ENCODE data around the gene METTL14. TPM values are rescaled to one million over a fixed set of nuclear protein-coding genes. Genes with fewer than 3 reads are reported as not detected.
A peak's percentile ranks its signal among the peaks of the same experiment; 100 is the strongest.

The METTL14 gene
- total RNA-seq, 1 donor, result 25.3 TPM

GRCh38 chr4:118743867-118744266 is 58.7 kb downstream of the METTL14 start:
- Histone ChIP-seq H3K27ac (ENCODE audit: low read depth, low read length) (peak overlapping the region; percentile 64), H3K4me1 (ENCODE audit: insufficient read depth, low read length) (peaks cover 20% of the 10 kb centered on the region), H3K4me2 (ENCODE audit: insufficient read depth, low read length) (no peak overlapping the region), H3K27me3 (ENCODE audit: insufficient read depth, low read length) (no peaks in the 10 kb centered on the region), H3K36me3 (ENCODE audit: insufficient read depth, low read length) (peaks cover 89% of the 10 kb centered on the region), H2AFZ (ENCODE audit: low read length) (no peak overlapping the region), H3K4me3 (ENCODE audit: insufficient read depth, low read length) (no peak overlapping the region), H3K9me3 (ENCODE audit: low read depth, low read length) (no peaks in the 10 kb centered on the region), H4K20me1 (ENCODE audit: insufficient read depth, low read length) (no peaks in the 10 kb centered on the region), H3K79me2 (ENCODE audit: insufficient read depth, low read length) (peaks cover 45% of the 10 kb centered on the region)
- DNase-seq (ENCODE audit: insufficient read length, low spot score, missing footprints), result no peak
- TF ChIP-seq CTCF (IDR thresholded peaks at IDR 0.05; ENCODE audit: extremely low read depth, low read depth, low read length), result no peak

GRCh38 chr4:118745357-118745756 is 60.2 kb downstream of the METTL14 start:
- Histone ChIP-seq H3K4me1 (ENCODE audit: insufficient read depth, low read length) (peaks cover 20% of the 10 kb centered on the region), H4K20me1 (ENCODE audit: insufficient read depth, low read length) (no peaks in the 10 kb centered on the region), H3K27ac (ENCODE audit: low read depth, low read length) (peak overlapping the region; percentile 40), H2AFZ (ENCODE audit: low read length) (no peak overlapping the region), H3K9me3 (ENCODE audit: low read depth, low read length) (no peaks in the 10 kb centered on the region), H3K27me3 (ENCODE audit: insufficient read depth, low read length) (no peaks in the 10 kb centered on the region), H3K79me2 (ENCODE audit: insufficient read depth, low read length) (peaks cover 45% of the 10 kb centered on the region), H3K4me2 (ENCODE audit: insufficient read depth, low read length) (no peak overlapping the region), H3K4me3 (ENCODE audit: insufficient read depth, low read length) (no peak overlapping the region), H3K36me3 (ENCODE audit: insufficient read depth, low read length) (peaks cover 89% of the 10 kb centered on the region)
- TF ChIP-seq CTCF (IDR thresholded peaks at IDR 0.05; ENCODE audit: extremely low read depth, low read depth, low read length), result no peak
- DNase-seq (ENCODE audit: insufficient read length, low spot score, missing footprints), result no peak

- no peak overlapping the region for H2AFZ ChIP-seq (ENCODE audit: low read length)
- peaks cover 90% of the 10 kb centered on the region for H3K36me3 ChIP-seq (ENCODE audit: insufficient read depth, low read length)
- no peaks in the 10 kb centered on the region for H3K9me3 ChIP-seq (ENCODE audit: low read depth, low read length)
- no peak overlapping the region for H3K27ac ChIP-seq (ENCODE audit: low read depth, low read length)
- H3K4me3 ChIP-seq (ENCODE audit: insufficient read depth, low read length), result no peak overlapping the region
- TF ChIP-seq CTCF (IDR thresholded peaks at IDR 0.05; ENCODE audit: extremely low read depth, low read depth, low read length), result no peak
- H3K4me2 ChIP-seq (ENCODE audit: insufficient read depth, low read length), result no peak overlapping the region
- H3K27me3 ChIP-seq (ENCODE audit: insufficient read depth, low read length), result no peaks in the 10 kb centered on the region
- H3K4me1 ChIP-seq (ENCODE audit: insufficient read depth, low read length), result peaks cover 20% of the 10 kb centered on the region
- no peaks in the 10 kb centered on the region for H4K20me1 ChIP-seq (ENCODE audit: insufficient read depth, low read length)
- H3K79me2 ChIP-seq (ENCODE audit: insufficient read depth, low read length), result peaks cover 49% of the 10 kb centered on the region
- DNase-seq (ENCODE audit: insufficient read length, low spot score, missing footprints), result no peak
These were observed 61.2 kb downstream of the METTL14 start for GRCh38 chr4:118746251-118746919.

GRCh38 chr4:118749347-118749988 is 64.3 kb downstream of the METTL14 start:
- H3K79me2 ChIP-seq (ENCODE audit: insufficient read depth, low read length), result peaks cover 37% of the 10 kb centered on the region
- no peak for TF ChIP-seq CTCF (IDR thresholded peaks at IDR 0.05; ENCODE audit: extremely low read depth, low read depth, low read length)
- peaks cover 34% of the 10 kb centered on the region for H3K4me1 ChIP-seq (ENCODE audit: insufficient read depth, low read length)
- no peak for DNase-seq (ENCODE audit: insufficient read length, low spot score, missing footprints)
- H3K4me2 ChIP-seq (ENCODE audit: insufficient read depth, low read length), result no peak overlapping the region
- H3K27ac ChIP-seq (ENCODE audit: low read depth, low read length), result peak overlapping the region; percentile 24
- H3K36me3 ChIP-seq (ENCODE audit: insufficient read depth, low read length), result peaks cover 84% of the 10 kb centered on the region
- H4K20me1 ChIP-seq (ENCODE audit: insufficient read depth, low read length), result peaks cover 2% of the 10 kb centered on the region
- no peaks in the 10 kb centered on the region for H3K27me3 ChIP-seq (ENCODE audit: insufficient read depth, low read length)
- no peaks in the 10 kb centered on the region for H3K9me3 ChIP-seq (ENCODE audit: low read depth, low read length)
- no peak overlapping the region for H2AFZ ChIP-seq (ENCODE audit: low read length)
- no peak overlapping the region for H3K4me3 ChIP-seq (ENCODE audit: insufficient read depth, low read length)
